Chondrocyte (in vitro differentiated cells): Measurements from ENCODE around the gene FLII. TPM values are rescaled to one million over a fixed set of nuclear protein-coding genes. Genes with fewer than 3 reads are reported as not detected.
A peak's percentile ranks its signal among the peaks of the same experiment; 100 is the strongest.

Source experiments
- DNase-seq: peaks from one replicate; pipeline ENCODE4 v3.0.0; 2021; ENCODE audit warnings: mixed read lengths, low spot score
- H3K27ac Mint-ChIP-seq: one replicate; pipeline ENCODE4 v1.8.0; 2021; ENCODE audit warnings: mild to moderate bottlenecking, moderate library complexity, mixed read lengths; ENCODE audit not compliant: unreplicated experiment
- H3K27me3 Mint-ChIP-seq: 2 replicates; pipeline ENCODE4 v1.8.0; 2021; ENCODE audit warnings: low read depth, mixed read lengths
- H3K36me3 Mint-ChIP-seq: 2 replicates; pipeline ENCODE4 v1.8.0; 2021; ENCODE audit warnings: low read depth, mixed read lengths
- H3K4me1 Mint-ChIP-seq: 2 replicates; pipeline ENCODE4 v1.8.0; 2021; ENCODE audit warnings: low read depth, mild to moderate bottlenecking, mixed read lengths
- H3K4me3 Mint-ChIP-seq: one replicate; pipeline ENCODE4 v1.8.0; 2021; ENCODE audit warnings: mild to moderate bottlenecking, moderate library complexity, mixed read lengths; ENCODE audit not compliant: unreplicated experiment
- H3K9me3 Mint-ChIP-seq: 2 replicates; pipeline ENCODE4 v1.8.0; 2021; ENCODE audit warnings: low read depth, mixed read lengths
- CTCF ChIP-seq: fragments of 200-600 bp; sonication (generic); IDR thresholded peaks from 2 replicates; pipeline ENCODE4 v1.5.0; 2021; ENCODE audit warnings: antibody characterized with exemption, mild to moderate bottlenecking, moderate library complexity
- total RNA-seq: library from RNA; stranded (reverse); gene quantifications from 3 replicates; pipeline ENCODE4 v1.2.1, GENCODE V29; 2021

Gene FLII
- total RNA-seq, 1 donor from 2014 or later, result 228 TPM

GRCh38 chr17:18277076-18277475, 18.5 kb upstream of the FLII start:
- no peak overlapping the region for H3K4me3 Mint-ChIP-seq
- no peak overlapping the region for H3K27ac Mint-ChIP-seq
- H3K4me1 Mint-ChIP-seq, result no peaks in the 10 kb centered on the region
- H3K27me3 Mint-ChIP-seq, result no peaks in the 10 kb centered on the region
- no peaks in the 10 kb centered on the region for H3K9me3 Mint-ChIP-seq
- no peak for DNase-seq
- H3K36me3 Mint-ChIP-seq, result peaks cover 20% of the 10 kb centered on the region
- TF ChIP-seq CTCF, result no peak

- H3K27me3 Mint-ChIP-seq, result no peaks in the 10 kb centered on the region
- peaks cover 8% of the 10 kb centered on the region for H3K4me1 Mint-ChIP-seq
- H3K36me3 Mint-ChIP-seq, result peaks cover 6% of the 10 kb centered on the region
- H3K4me3 Mint-ChIP-seq, result no peak overlapping the region
- no peak for DNase-seq
- H3K9me3 Mint-ChIP-seq, result no peaks in the 10 kb centered on the region
- no peak for TF ChIP-seq CTCF
- H3K27ac Mint-ChIP-seq, result no peak overlapping the region
These were observed 11.8 kb upstream of the FLII start for GRCh38 chr17:18270046-18270931.

- TF ChIP-seq CTCF, result no peak
- peak overlapping the region; percentile 71 for H3K27ac Mint-ChIP-seq
- no peak for DNase-seq
- H3K36me3 Mint-ChIP-seq, result peaks cover 8% of the 10 kb centered on the region
- no peaks in the 10 kb centered on the region for H3K9me3 Mint-ChIP-seq
- no peaks in the 10 kb centered on the region for H3K27me3 Mint-ChIP-seq
- peaks cover 8% of the 10 kb centered on the region for H3K4me1 Mint-ChIP-seq
- no peak overlapping the region for H3K4me3 Mint-ChIP-seq
These were observed 9.6 kb upstream of the FLII start for GRCh38 chr17:18267927-18268711.

GRCh38 chr17:18267366-18267765, 8.8 kb upstream of the FLII start:
- Mint-ChIP-seq H3K9me3 (no peaks in the 10 kb centered on the region), H3K27ac (no peak overlapping the region), H3K4me1 (peaks cover 8% of the 10 kb centered on the region), H3K27me3 (no peaks in the 10 kb centered on the region), H3K4me3 (no peak overlapping the region), H3K36me3 (peaks cover 5% of the 10 kb centered on the region)
- DNase-seq, result no peak
- TF ChIP-seq CTCF, result no peak

- Mint-ChIP-seq H3K36me3 (peaks cover 5% of the 10 kb centered on the region), H3K27ac (no peak overlapping the region), H3K9me3 (no peaks in the 10 kb centered on the region), H3K4me3 (no peak overlapping the region), H3K27me3 (no peaks in the 10 kb centered on the region), H3K4me1 (peaks cover 22% of the 10 kb centered on the region)
- TF ChIP-seq CTCF, result no peak
- DNase-seq, result no peak
These were observed 5.5 kb upstream of the FLII start for GRCh38 chr17:18263885-18264682.
